Lung (tissue), 16 donors: ENCODE results near the gene TFDP3. TPM values are rescaled to one million over a fixed set of nuclear protein-coding genes. Genes with fewer than 3 reads are reported as not detected.

Experiments used
- ATAC-seq: fragments of 200-7000 bp; cut with Tn5 transposase; one replicate; pipeline ENCODE4 v1.9.1; 2020; ENCODE audit warnings: moderate number of reproducible peaks; ENCODE audit not compliant: insufficient read depth, low FRiP score
- DNase-seq, 3 donors: peaks; one replicate each; pipeline ENCODE4 v3.0.0-alpha.2; 2013 to 2017
- H3K27ac ChIP-seq, 2 donors: one replicate each; pipeline ENCODE4 v1.5.1; 2013; ENCODE audit warnings: mild to moderate bottlenecking in 2 of 2, moderate library complexity in 2 of 2, control low read depth in 1 of 2, inconsistent platforms in 1 of 2, low read depth in 1 of 2, low read length in 1 of 2
- H3K27me3 ChIP-seq, 3 donors: one replicate each; pipeline ENCODE4 v1.5.1; 2013; ENCODE audit warnings: low read length in 2 of 3; ENCODE audit not compliant: control insufficient read depth in 3 of 3, insufficient read depth in 3 of 3
- H3K36me3 ChIP-seq, 4 donors: one replicate each; pipeline ENCODE4 v1.5.1; 2013; ENCODE audit warnings: low read length in 4 of 4, mild to moderate bottlenecking in 1 of 4, moderate library complexity in 1 of 4; ENCODE audit not compliant: control insufficient read depth in 4 of 4, insufficient read depth in 4 of 4
- H3K4me1 ChIP-seq, 5 donors: one replicate each; pipeline ENCODE4 v1.5.1; 2013; ENCODE audit warnings: low read length in 5 of 5, mild to moderate bottlenecking in 2 of 5, moderate library complexity in 1 of 5; ENCODE audit not compliant: control insufficient read depth in 5 of 5, insufficient read depth in 5 of 5
- H3K4me3 ChIP-seq: one replicate; pipeline ENCODE4 v1.5.1; 2013; ENCODE audit warnings: mild to moderate bottlenecking, control low read depth, moderate library complexity
- H3K9ac ChIP-seq, 2 donors: one replicate each; pipeline ENCODE4 v1.5.1; 2013; ENCODE audit warnings: low read length in 2 of 2, control low read depth in 1 of 2; ENCODE audit not compliant: insufficient read depth in 1 of 2
- H3K9me3 ChIP-seq, 4 donors: one replicate each; pipeline ENCODE4 v1.5.1; 2013; ENCODE audit warnings: low read length in 3 of 4, mild to moderate bottlenecking in 1 of 4, moderate library complexity in 1 of 4; ENCODE audit not compliant: control insufficient read depth in 4 of 4, insufficient read depth in 3 of 4
- CTCF ChIP-seq: IDR thresholded peaks from 2 replicates; pipeline ENCODE4 v1.5.1; 2012; ENCODE audit warnings: mild to moderate bottlenecking; ENCODE audit errors: control extremely low read depth, extremely low read depth
- WGBS, 2 donors: extraction: QIAGEN DNeasy Blood & Tissue Kit; methylation state at CpG; one replicate each; pipeline ENCODE4 v1.1.7; 2013; 5-methylcytosine and 5-hydroxymethylcytosine counted together
- long read RNA-seq, 5 donors: transcript quantifications; one replicate each; lab custom pipeline, GENCODE V29; 2026
- polyA plus RNA-seq, 2 donors: library from polyadenylated mRNA; stranded (reverse); fragments of 200-250 nt; gene quantifications; one replicate each; pipeline ENCODE4 v1.2.1, GENCODE V29; 2013
- total RNA-seq, 2 donors: library from RNA; depleted of rRNA in 1 of 2; stranded (reverse); fragments of >200 nt in 1 of 2; gene quantifications; one replicate each; pipeline ENCODE4 v1.2.1, GENCODE V29; 2014 to 2021
- donor health status: control.
- donor health status: control.
- donor health status: Bipolar disorder and iron deficiency.
- donor health status: healthy.
- donor health status: DM: yes; HTN: yes; CAD: no.

The TFDP3 gene
- total RNA-seq (not detected), polyA plus RNA-seq (not detected)
- long read RNA-seq, donor 1: 0 reads
- long read RNA-seq, donor 2: 0 reads
- long read RNA-seq, donor 3: 0 reads
- long read RNA-seq, donor 4: 0 reads
- long read RNA-seq, donor 5: 0 reads

GRCh38 chrX:133218329-133218728 lies at the start of gene TFDP3:
TFDP3 (minus strand) TSS chrX:133218354; CDS start chrX:133218259, 95 bp downstream.
- TF ChIP-seq CTCF: no peak
- Histone ChIP-seq H3K4me1 (no peaks in the 10 kb centered on the region), H3K27me3 (peaks cover 0 to 22% (median 11%) of the 10 kb centered on the region in 3 donors), H3K9me3 (peaks cover 0 to 3% (median 0%) of the 10 kb centered on the region in 4 donors), H3K36me3 (no peaks in the 10 kb centered on the region), H3K27ac (no peak within 1 kb of the TSS), H3K9ac (no peak within 1 kb of the TSS), H3K4me3 (no peak within 1 kb of the TSS)
- 88 to 95% methylated on average over 30 to 40 of the region's 40 CpGs for WGBS, 2 donors
- ATAC-seq: no peak
- DNase-seq: no peak

GRCh38 chrX:133267621-133268020 lies 49.5 kb upstream of the TFDP3 start:
- DNase-seq: peak in 1 of 3 donors; percentile 37
- Histone ChIP-seq H3K4me3 (no peak overlapping the region), H3K36me3 (no peaks in the 10 kb centered on the region), H3K4me1 (peaks cover 0 to 3% (median 0%) of the 10 kb centered on the region in 5 donors), H3K9me3 (no peaks in the 10 kb centered on the region), H3K27me3 (peaks cover 0 to 2% (median 0%) of the 10 kb centered on the region in 3 donors), H3K27ac (no peak overlapping the region), H3K9ac (no peak overlapping the region)
- no peak for ATAC-seq
- TF ChIP-seq CTCF: no peak
- WGBS, 2 donors: 71 to 77% methylated on average over 2 of the region's 2 CpGs

- no peak overlapping the region for H3K9ac ChIP-seq
- H3K27ac ChIP-seq: no peak overlapping the region
- peaks cover 0 to 7% (median 0%) of the 10 kb centered on the region in 3 donors for H3K27me3 ChIP-seq
- 18 to 33% methylated on average over 12 to 13 of the region's 13 CpGs for WGBS, 2 donors
- TF ChIP-seq CTCF: no peak
- peaks cover 0 to 2% (median 0%) of the 10 kb centered on the region in 4 donors for H3K9me3 ChIP-seq
- no peak for ATAC-seq
- no peaks in the 10 kb centered on the region for H3K36me3 ChIP-seq
- DNase-seq: peak in 1 of 3 donors; percentile 43
- peaks cover 0 to 3% (median 0%) of the 10 kb centered on the region in 5 donors for H3K4me1 ChIP-seq
- no peak overlapping the region for H3K4me3 ChIP-seq
These were observed 47.2 kb upstream of the TFDP3 start for GRCh38 chrX:133265331-133265730.

- H3K27ac ChIP-seq: no peak overlapping the region
- DNase-seq: no peak
- peaks cover 0 to 2% (median 0%) of the 10 kb centered on the region in 4 donors for H3K9me3 ChIP-seq
- no peak overlapping the region for H3K4me3 ChIP-seq
- H3K9ac ChIP-seq: no peak overlapping the region
- no peak for ATAC-seq
- H3K4me1 ChIP-seq: no peaks in the 10 kb centered on the region
- TF ChIP-seq CTCF: no peak
- peaks cover 0 to 12% (median 6%) of the 10 kb centered on the region in 3 donors for H3K27me3 ChIP-seq
- no peaks in the 10 kb centered on the region for H3K36me3 ChIP-seq
These were observed 40.3 kb upstream of the TFDP3 start for GRCh38 chrX:133258481-133258880.
